Stimulated activated naive CD4-positive, alpha-beta T cell treated with Interleukin-2 at 50 U/mL for 16 hours (primary cell): Measurements from ENCODE around the gene TPSD1.
"Not testable (repeated sequence)": the region's sequence is repeated elsewhere in the genome, so short reads cannot be mapped to it uniquely, and the experiment has no call there.

Experiments
- DNase-seq: peaks from one replicate; lab custom pipeline; 2025; lab: John Stamatoyannopoulos, UW

Gene TPSD1

GRCh38 chr16:1255276-1256122 is at the start of gene TPSD1:
TSS of gene TPSD1 (plus strand) at chr16:1256069. CDS start at chr16:1256281, 212 bp downstream.
- DNase-seq, result not testable (repeated sequence)

GRCh38 chr16:1206326-1206725 is 49.5 kb upstream of the TPSD1 start:
- DNase-seq, result no peak

DNA sequence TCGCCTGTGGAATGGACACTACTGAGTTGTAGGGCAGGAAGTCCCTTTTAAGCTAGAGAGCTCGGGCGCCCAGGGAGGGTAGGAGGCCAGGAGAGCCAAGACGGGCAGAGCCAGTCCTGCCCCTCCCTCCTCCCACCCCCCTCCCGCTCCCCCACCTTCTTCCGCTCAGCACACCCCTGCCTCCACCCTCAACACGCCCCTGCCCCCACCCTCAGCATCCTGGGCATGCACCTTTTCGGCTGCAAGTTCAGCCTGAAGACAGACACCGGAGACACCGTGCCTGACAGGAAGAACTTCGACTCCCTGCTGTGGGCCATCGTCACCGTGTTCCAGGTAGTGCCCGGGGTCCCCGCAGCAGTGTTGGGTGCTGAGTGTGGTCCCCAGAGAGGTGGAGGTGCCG is 49.1 kb upstream of the TPSD1 start:
- DNase-seq, result no peak

DNA sequence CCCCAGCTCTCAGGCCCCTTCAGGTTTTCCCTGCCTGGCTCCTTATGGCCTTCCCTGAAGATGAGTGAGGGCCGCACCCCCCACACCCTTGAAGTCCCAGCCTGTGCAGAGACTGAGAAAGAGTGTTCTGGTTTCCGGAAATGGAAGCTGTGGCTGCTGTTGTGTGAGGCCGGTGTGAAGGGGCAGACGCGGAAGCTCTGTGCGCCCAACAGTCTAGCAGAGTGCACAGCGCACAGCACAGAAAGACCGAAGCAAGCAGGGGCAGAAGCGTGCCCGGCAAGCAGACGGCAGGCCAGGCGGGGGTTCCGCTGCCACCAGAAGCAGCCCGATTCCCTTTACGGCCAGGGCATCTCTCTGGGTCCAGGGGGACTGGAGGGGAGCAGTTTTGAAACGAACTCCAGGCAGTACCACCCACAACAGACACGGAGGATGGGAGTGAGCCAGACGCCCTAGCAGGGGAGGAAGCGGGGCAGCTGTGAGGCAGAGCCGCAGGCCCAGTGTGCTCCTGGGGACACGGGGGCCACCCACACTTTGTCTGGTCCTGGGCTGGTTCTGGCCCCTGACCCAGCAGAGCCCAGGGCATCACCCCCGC is 47.5 kb upstream of the TPSD1 start:
- no peak for DNase-seq

GRCh38 chr16:1209081-1209480 is 46.8 kb upstream of the TPSD1 start:
- DNase-seq, result no peak

DNA sequence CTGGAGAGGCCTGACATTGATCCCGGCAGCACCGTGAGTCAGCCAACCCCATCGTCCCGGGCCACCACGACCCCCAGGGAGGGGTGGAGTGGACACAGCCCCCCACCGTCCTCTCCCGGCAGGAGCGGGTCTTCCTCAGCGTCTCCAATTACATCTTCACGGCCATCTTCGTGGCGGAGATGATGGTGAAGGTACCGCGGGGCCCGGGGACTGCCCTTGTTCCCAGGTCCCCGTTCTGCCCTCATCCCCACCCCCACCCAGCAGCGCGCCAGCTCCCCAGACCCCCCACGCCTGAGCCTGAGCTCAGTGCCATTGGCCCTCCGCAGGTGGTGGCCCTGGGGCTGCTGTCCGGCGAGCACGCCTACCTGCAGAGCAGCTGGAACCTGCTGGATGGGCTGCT is 45.4 kb upstream of the TPSD1 start:
- DNase-seq, result no peak

DNA sequence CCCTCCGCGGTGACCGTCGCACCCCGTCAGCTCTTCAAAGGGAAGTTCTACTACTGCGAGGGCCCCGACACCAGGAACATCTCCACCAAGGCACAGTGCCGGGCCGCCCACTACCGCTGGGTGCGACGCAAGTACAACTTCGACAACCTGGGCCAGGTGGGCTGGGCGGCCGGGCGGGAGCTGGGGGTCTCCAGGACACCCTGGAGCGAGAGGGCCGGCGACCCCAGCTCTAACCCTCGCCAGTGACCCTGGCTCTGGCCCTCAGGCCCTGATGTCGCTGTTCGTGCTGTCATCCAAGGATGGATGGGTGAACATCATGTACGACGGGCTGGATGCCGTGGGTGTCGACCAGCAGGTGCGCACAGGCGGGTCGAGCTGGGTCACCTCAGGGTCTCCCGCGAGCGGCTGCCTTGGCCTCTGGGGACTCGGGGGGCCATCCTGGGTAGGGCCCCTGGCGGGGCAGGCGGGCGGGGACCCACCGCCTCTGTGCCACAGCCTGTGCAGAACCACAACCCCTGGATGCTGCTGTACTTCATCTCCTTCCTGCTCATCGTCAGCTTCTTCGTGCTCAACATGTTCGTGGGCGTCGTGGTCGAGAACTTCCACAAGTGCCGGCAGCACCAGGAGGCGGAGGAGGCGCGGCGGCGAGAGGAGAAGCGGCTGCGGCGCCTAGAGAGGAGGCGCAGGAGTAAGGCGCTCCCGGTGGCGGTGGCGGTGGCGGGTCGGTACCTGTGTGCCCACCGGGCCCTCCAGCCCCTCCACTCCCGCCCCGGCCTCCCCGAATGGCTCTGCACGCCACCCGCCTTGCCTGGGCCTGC is 44.2 kb upstream of the TPSD1 start:
- no peak for DNase-seq

DNA sequence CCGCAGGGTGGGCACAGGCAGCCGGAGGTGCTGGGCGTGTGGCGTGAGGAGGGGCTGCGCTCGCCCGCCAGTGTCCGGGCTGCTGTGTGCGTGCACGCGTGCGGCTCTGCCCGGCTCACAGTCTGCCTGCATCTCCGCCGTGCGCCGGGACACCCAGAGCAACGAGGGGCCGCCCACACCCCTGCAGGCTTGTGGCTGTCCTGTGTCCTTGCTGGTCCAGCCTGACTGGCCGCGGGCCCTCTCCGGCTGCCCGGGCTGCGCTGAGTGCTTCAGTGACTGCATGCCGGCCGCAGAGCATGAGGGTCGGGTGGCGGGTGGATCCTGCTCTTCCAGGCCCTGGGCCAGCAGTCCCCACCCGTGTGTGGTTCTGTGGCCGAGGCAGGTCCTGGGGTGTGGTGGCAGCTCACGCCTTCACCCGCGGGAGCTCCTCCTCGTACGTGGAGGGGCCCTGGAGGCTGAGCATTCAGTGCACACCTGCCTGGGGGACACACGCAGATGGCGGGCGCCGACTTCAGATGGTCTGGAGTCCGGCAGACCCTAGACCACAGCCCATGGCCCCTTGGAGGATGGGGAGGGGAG is 43.2 kb upstream of the TPSD1 start:
- no peak for DNase-seq

GRCh38 chr16:1213231-1213630 is 42.6 kb upstream of the TPSD1 start:
- DNase-seq, result no peak

DNA sequence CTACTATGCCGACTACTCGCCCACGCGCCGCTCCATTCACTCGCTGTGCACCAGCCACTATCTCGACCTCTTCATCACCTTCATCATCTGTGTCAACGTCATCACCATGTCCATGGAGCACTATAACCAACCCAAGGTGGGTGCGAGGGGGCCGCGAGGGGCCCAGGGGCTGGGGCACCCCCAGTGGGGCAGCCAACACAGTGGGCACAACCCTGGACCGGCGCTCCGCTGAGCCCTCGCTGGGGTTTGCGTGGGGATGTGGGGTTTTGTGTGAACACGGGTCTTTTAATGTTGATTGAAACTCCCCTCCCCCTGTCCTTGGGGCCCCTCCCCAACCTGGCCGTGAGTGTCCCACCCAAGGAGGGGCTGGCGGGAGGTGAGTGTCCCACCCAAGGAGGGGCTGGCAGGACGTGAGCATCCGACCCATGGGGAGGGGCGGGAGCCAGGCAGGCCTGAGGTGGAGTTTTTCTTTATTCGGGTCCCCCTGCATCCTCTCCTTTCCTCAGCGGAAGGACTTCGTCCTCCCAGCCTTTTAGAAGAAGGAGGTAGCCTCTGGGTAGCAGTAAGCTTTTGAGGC is 42.0 kb upstream of the TPSD1 start:
- no peak for DNase-seq

DNA sequence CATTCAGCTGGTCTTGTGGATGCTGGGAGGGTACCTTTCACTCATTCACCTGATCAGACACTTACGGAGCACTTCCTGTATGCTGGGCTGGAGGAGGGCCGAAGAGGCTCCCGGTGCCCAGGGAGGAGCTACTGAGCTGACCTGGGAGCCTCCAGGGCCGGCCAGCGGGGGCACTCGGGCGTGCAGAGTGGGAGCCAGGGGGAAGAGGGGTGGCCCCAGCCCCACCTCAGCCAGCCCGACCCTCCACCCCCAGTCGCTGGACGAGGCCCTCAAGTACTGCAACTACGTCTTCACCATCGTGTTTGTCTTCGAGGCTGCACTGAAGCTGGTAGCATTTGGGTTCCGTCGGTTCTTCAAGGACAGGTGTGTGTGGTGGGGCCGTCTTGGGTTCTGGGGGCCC is 41.1 kb upstream of the TPSD1 start:
- no peak for DNase-seq

DNA sequence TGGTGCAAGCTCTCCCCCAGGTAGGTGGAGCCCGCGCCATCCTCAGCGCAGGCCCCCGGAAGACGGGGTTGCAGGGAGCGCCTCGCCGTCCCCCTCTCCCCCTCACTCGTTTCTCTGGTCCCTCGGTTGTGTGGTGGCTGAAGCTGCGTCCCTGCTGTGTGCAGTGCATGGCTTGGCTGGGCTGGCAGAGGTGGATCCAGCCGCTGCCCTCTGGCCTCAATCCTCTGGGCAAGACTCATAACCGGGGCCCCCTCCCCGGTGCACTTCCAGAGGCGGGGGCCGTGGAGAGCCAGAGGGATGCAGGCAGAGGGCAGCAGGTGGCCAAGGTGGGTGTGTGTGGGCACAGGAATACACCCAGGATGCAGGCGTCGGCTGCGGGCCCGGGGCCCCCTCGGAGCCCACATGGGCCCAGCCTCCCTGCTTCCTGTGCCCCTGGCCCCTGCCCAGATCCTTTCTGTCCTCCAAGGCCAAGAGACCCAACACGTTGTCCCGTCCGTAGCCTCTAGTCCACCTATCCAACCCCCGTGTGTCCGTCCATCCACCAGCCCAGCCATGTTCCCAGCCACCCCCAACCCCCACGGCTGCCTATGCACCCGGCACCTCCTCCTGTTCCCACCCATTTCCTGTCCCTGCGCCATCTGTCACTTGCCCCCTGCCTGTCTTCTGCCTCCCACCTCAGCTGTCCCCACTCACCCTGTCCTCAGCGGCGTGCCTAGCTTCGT is 40.1 kb upstream of the TPSD1 start:
- DNase-seq, result no peak

GRCh38 chr16:1216296-1216619 is 39.6 kb upstream of the TPSD1 start:
- no peak for DNase-seq

- no peak for DNase-seq
Observed at GRCh38 chr16:1216681-1217400, 39.0 kb upstream of the TPSD1 start.

DNA sequence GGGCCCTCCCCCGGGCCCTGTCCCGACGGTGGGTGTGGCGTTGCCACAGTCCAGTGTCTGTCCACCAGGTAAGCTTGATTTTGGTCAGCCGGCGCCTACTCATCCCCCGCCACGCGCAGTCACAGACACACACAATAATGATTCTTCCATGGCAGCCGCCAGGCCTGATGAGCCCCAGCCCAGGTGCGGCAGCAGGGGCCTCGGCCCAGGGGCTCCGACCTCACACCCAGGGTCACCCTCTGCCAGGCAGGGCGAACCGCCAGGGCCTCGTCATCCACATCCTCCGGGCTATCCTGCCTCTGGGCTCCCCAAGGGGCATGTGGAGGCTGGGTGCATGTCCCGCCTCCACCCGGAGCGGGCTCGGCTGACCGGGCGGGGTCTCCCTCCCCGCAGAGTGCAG is 38.3 kb upstream of the TPSD1 start:
- no peak for DNase-seq

GRCh38 chr16:1218061-1218929 is 37.6 kb upstream of the TPSD1 start:
- DNase-seq, result no peak

- DNase-seq, result no peak
Observed at GRCh38 chr16:1218930-1219611, 36.8 kb upstream of the TPSD1 start.

DNA sequence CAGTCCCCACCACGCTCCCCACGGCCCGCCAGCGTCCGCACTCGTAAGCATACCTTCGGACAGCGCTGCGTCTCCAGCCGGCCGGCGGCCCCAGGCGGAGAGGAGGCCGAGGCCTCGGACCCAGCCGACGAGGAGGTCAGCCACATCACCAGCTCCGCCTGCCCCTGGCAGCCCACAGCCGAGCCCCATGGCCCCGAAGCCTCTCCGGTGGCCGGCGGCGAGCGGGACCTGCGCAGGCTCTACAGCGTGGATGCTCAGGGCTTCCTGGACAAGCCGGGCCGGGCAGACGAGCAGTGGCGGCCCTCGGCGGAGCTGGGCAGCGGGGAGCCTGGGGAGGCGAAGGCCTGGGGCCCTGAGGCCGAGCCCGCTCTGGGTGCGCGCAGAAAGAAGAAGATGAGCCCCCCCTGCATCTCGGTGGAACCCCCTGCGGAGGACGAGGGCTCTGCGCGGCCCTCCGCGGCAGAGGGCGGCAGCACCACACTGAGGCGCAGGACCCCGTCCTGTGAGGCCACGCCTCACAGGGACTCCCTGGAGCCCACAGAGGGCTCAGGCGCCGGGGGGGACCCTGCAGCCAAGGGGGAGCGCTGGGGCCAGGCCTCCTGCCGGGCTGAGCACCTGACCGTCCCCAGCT is 35.7 kb upstream of the TPSD1 start:
- no peak for DNase-seq
